Measurements from ENCODE around the gene SUMF1. TPM values are rescaled to one million over a fixed set of nuclear protein-coding genes. Genes with fewer than 3 reads are reported as not detected.

Gene SUMF1
- polyA plus RNA-seq, 3 donors: 25.7 to 80.4 (median 74.2) TPM

DNA sequence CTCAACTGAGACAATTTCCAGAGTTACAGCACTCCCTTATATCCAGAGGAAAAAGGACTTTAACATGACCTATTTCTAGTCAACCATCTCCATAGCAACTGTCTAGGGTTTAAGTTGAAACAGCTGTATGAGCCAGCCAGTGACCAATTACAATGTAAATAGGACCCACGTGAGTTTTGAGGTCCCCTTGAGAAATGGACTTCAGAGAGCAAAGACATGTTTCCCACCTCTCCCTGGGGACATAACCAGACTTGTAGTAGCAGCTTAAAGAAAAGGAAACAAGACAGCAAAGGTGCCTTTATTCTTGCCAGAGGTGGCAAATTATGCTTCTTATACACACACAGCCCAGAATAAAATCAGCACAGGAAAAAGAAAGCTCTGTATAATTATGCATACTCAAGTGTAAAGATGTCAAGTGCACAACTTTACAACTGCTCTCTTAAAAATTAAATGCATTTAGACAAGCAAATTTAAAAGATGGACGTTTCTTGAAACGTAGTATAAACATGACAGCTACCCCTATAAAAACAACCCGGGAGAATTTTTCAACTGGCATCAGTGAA lies 40.2 kb downstream of the SUMF1 start:
- no peak overlapping the region for H3K4me3 ChIP-seq (replicated peaks in 1 of 3; ENCODE audit: low read depth in 2 of 3, low read length in 3 of 3)
- Mint-ChIP-seq H3K27me3 (ENCODE audit: low read depth in 3 of 3) (no peaks in the 10 kb centered on the region), H3K27ac (peak overlapping the region in 4 of 7 donors; percentile 41 to 82 (median 62)), H3K4me1 (peaks cover 10% of the 10 kb centered on the region), H3K4me3 (no peak overlapping the region), H3K36me3 (peaks cover 44 to 46% of the 10 kb centered on the region in 2 donors), H3K9me3 (peaks cover 0 to 6% (median 5%) of the 10 kb centered on the region in 7 donors)
- intact Hi-C loops (cut with micrococcal nuclease): loop anchor here in 1 of 2 donors (10.0 kb wide), 2 partner anchors 48 to 72 kb away; no protein-coding TSS in a partner anchor
- TF ChIP-seq, protein P1, sequence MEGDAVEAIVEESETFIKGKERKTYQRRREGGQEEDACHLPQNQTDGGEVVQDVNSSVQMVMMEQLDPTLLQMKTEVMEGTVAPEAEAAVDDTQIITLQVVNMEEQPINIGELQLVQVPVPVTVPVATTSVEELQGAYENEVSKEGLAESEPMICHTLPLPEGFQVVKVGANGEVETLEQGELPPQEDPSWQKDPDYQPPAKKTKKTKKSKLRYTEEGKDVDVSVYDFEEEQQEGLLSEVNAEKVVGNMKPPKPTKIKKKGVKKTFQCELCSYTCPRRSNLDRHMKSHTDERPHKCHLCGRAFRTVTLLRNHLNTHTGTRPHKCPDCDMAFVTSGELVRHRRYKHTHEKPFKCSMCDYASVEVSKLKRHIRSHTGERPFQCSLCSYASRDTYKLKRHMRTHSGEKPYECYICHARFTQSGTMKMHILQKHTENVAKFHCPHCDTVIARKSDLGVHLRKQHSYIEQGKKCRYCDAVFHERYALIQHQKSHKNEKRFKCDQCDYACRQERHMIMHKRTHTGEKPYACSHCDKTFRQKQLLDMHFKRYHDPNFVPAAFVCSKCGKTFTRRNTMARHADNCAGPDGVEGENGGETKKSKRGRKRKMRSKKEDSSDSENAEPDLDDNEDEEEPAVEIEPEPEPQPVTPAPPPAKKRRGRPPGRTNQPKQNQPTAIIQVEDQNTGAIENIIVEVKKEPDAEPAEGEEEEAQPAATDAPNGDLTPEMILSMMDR (IDR thresholded peaks at IDR 0.05): no peak
- DNase-seq: peak; percentile 5 to 56 (median 49)
- no peak overlapping the region for H3K9ac ChIP-seq (ENCODE audit: insufficient read depth, low read length, poor library complexity, severe bottlenecking)
- no peak overlapping the region for H2AFZ ChIP-seq (ENCODE audit: insufficient read depth, low read depth, low read length, poor library complexity, severe bottlenecking)
- 60% methylated on average over 1 of the region's 4 CpGs for WGBS (ENCODE audit: insufficient coverage)
- H3K79me2 ChIP-seq (ENCODE audit: insufficient read depth, low read length): peaks cover 27% of the 10 kb centered on the region
- H4K20me1 ChIP-seq (ENCODE audit: insufficient read depth, low read length): peaks cover 4% of the 10 kb centered on the region
- H3K36me3 ChIP-seq (replicated peaks in 1 of 2; ENCODE audit: control insufficient read depth in 1 of 2, insufficient read depth in 2 of 2, low read length in 2 of 2): peaks cover 16 to 58% of the 10 kb centered on the region in 2 donors
- no peak overlapping the region for H3K4me2 ChIP-seq (replicated peaks; ENCODE audit: extremely low read depth, low read length, poor library complexity, severe bottlenecking)
- H3K27me3 ChIP-seq (ENCODE audit: control insufficient read depth in 2 of 2, insufficient read depth in 2 of 2, low read length in 2 of 2): no peaks in the 10 kb centered on the region
- H3K9me3 ChIP-seq (replicated peaks in 1 of 2; ENCODE audit: control insufficient read depth in 1 of 2, insufficient read depth in 1 of 2, low read length in 2 of 2): peaks cover 0 to 5% of the 10 kb centered on the region in 2 donors
- H3K4me1 ChIP-seq (ENCODE audit: control insufficient read depth in 1 of 2, insufficient read depth in 2 of 2, low read length in 2 of 2): no peaks in the 10 kb centered on the region
- peak overlapping the region in 1 of 2 donors; percentile 53 for H3K27ac ChIP-seq (ENCODE audit: low read depth in 1 of 2, low read length in 2 of 2)

DNA sequence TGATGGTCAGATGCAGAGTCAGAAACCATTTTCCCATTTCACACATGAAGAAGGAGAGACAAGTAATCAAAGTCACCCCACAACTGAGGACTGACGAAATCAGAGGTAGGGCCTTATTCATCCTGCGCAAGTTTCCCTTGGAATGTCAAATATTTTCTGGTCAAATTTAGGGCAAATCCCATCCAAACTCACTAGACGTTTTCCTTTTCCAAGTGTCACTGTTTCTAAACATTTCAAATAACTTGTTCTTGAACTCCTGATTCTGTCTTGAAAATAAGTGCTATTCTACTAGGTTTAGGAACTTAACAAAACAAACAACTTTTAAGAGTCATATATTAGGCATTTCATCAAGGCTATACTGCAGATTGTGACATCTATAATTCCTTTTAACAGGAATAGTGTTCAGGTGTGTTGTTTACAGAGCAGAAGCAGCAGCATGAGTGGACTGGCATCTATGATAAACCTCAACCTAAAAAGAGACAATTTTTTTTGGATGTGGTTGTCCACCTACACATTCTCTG lies 40.7 kb downstream of the SUMF1 start:
- Histone ChIP-seq H3K4me2 (replicated peaks; ENCODE audit: extremely low read depth, low read length, poor library complexity, severe bottlenecking) (no peak overlapping the region), H3K9ac (ENCODE audit: insufficient read depth, low read length, poor library complexity, severe bottlenecking) (no peak overlapping the region), H3K27ac (ENCODE audit: low read depth in 1 of 2, low read length in 2 of 2) (peak overlapping the region in 1 of 2 donors; percentile 53), H2AFZ (ENCODE audit: insufficient read depth, low read depth, low read length, poor library complexity, severe bottlenecking) (no peak overlapping the region), H3K9me3 (replicated peaks in 1 of 2; ENCODE audit: control insufficient read depth in 1 of 2, insufficient read depth in 1 of 2, low read length in 2 of 2) (peaks cover 0 to under 1% of the 10 kb centered on the region in 2 donors), H3K27me3 (ENCODE audit: control insufficient read depth in 2 of 2, insufficient read depth in 2 of 2, low read length in 2 of 2) (no peaks in the 10 kb centered on the region), H4K20me1 (ENCODE audit: insufficient read depth, low read length) (peaks cover 4% of the 10 kb centered on the region), H3K4me1 (ENCODE audit: control insufficient read depth in 1 of 2, insufficient read depth in 2 of 2, low read length in 2 of 2) (peaks cover 3 to 4% of the 10 kb centered on the region in 2 donors), H3K4me3 (replicated peaks in 1 of 3; ENCODE audit: low read depth in 2 of 3, low read length in 3 of 3) (no peak overlapping the region), H3K79me2 (ENCODE audit: insufficient read depth, low read length) (peaks cover 27% of the 10 kb centered on the region), H3K36me3 (replicated peaks in 1 of 2; ENCODE audit: control insufficient read depth in 1 of 2, insufficient read depth in 2 of 2, low read length in 2 of 2) (peaks cover 11 to 53% of the 10 kb centered on the region in 2 donors)
- no peak for DNase-seq
- peaks cover 0 to 2% (median under 1%) of the 10 kb centered on the region in 7 donors for H3K9me3 Mint-ChIP-seq
- TF ChIP-seq, protein P1 (IDR thresholded peaks at IDR 0.05): no peak
- H3K36me3 Mint-ChIP-seq: peaks cover 43 to 44% of the 10 kb centered on the region in 2 donors
- intact Hi-C loops (cut with micrococcal nuclease): loop anchor here in 1 of 2 donors (10.0 kb wide), 2 partner anchors 48 to 72 kb away; no protein-coding TSS in a partner anchor
- peaks cover 16% of the 10 kb centered on the region for H3K4me1 Mint-ChIP-seq
- H3K27ac Mint-ChIP-seq: peak overlapping the region in 4 of 7 donors; percentile 41 to 75 (median 58)
- no CpG with 5 or more reads among the region's 3 CpGs for WGBS (ENCODE audit: insufficient coverage)
- no peaks in the 10 kb centered on the region for H3K27me3 Mint-ChIP-seq (ENCODE audit: low read depth in 3 of 3)
- H3K4me3 Mint-ChIP-seq: no peak overlapping the region
